Measurements from ENCODE around the gene GRIA2.

DNA sequence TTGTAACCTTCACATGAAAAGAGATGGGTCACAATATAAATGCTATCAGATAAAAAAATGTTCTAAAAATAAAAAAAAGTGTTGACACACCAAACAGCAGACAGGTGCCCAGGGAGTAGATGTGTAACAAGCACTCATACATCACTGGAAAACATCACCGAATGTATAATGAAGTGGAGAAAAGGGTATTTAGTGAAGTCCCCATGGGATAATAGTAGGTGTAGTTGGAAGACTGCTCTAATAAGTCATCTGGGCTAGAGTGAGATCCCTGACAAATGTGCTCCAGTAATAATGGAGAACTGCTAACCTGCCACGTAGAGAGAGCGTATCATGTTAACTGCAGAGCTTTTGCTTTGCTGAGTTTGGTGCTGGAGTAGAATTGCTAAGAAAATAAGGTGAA, 152.0 kb downstream of the GRIA2 start:
- TF ChIP-seq, protein P1, sequence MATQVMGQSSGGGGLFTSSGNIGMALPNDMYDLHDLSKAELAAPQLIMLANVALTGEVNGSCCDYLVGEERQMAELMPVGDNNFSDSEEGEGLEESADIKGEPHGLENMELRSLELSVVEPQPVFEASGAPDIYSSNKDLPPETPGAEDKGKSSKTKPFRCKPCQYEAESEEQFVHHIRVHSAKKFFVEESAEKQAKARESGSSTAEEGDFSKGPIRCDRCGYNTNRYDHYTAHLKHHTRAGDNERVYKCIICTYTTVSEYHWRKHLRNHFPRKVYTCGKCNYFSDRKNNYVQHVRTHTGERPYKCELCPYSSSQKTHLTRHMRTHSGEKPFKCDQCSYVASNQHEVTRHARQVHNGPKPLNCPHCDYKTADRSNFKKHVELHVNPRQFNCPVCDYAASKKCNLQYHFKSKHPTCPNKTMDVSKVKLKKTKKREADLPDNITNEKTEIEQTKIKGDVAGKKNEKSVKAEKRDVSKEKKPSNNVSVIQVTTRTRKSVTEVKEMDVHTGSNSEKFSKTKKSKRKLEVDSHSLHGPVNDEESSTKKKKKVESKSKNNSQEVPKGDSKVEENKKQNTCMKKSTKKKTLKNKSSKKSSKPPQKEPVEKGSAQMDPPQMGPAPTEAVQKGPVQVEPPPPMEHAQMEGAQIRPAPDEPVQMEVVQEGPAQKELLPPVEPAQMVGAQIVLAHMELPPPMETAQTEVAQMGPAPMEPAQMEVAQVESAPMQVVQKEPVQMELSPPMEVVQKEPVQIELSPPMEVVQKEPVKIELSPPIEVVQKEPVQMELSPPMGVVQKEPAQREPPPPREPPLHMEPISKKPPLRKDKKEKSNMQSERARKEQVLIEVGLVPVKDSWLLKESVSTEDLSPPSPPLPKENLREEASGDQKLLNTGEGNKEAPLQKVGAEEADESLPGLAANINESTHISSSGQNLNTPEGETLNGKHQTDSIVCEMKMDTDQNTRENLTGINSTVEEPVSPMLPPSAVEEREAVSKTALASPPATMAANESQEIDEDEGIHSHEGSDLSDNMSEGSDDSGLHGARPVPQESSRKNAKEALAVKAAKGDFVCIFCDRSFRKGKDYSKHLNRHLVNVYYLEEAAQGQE (IDR thresholded peaks at IDR 0.05; ENCODE audit: insufficient read depth in 1 of 2, low read depth in 2 of 2, low read length in 2 of 2) = no peak
- TF ChIP-seq POLR2AphosphoS5 (IDR thresholded peaks at IDR 0.05; ENCODE audit: low read depth, low read length) = no peak

All from PFSK-1 (cell line).